GM10266 (cell line): ENCODE measurements around the gene POLD2.

ENCODE experiments used
- DNase-seq: peaks from one replicate; pipeline ENCODE4 v3.0.0; 2012; ENCODE audit errors: extremely low spot score
- TF ChIP-seq, protein P1 (sequence below): IDR thresholded peaks from 2 replicates; pipeline ENCODE4 v1.5.1; 2012; ENCODE audit warnings: mild to moderate bottlenecking, low read depth; ENCODE audit not compliant: control insufficient read depth, insufficient read depth; ENCODE audit errors: missing control alignments

Gene POLD2

GRCh38 chr7:44116087-44116788, 7.1 kb downstream of the POLD2 start:
- TF ChIP-seq, protein P1, sequence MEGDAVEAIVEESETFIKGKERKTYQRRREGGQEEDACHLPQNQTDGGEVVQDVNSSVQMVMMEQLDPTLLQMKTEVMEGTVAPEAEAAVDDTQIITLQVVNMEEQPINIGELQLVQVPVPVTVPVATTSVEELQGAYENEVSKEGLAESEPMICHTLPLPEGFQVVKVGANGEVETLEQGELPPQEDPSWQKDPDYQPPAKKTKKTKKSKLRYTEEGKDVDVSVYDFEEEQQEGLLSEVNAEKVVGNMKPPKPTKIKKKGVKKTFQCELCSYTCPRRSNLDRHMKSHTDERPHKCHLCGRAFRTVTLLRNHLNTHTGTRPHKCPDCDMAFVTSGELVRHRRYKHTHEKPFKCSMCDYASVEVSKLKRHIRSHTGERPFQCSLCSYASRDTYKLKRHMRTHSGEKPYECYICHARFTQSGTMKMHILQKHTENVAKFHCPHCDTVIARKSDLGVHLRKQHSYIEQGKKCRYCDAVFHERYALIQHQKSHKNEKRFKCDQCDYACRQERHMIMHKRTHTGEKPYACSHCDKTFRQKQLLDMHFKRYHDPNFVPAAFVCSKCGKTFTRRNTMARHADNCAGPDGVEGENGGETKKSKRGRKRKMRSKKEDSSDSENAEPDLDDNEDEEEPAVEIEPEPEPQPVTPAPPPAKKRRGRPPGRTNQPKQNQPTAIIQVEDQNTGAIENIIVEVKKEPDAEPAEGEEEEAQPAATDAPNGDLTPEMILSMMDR, result no peak
- DNase-seq, result no peak

- TF ChIP-seq, protein P1, result no peak
- no peak for DNase-seq
Measured at GRCh38 chr7:44114586-44115310, 8.6 kb downstream of the POLD2 start.

DNA sequence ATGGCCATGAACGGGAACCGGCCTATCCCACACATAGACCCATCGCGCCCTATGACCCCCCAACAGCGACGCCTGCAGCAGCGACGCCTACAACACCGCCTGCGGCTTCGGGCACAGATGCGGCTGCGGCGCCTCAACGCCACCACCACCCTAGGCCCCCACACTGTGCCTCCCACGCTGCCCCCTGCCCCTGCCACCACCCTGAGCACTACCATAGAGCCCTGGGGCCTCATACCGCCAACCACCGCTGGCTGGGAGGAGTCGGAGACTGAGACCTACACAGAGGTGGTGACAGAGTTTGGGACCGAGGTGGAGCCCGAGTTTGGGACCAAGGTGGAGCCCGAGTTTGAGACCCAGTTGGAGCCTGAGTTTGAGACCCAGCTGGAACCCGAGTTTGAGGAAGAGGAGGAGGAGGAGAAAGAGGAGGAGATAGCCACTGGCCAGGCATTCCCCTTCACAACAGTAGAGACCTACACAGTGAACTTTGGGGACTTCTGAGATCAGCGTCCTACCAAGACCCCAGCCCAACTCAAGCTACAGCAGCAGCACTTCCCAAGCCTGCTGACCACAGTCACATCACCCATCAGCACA, 9.5 kb downstream of the POLD2 start:
- DNase-seq, result no peak
- TF ChIP-seq, protein P1, result no peak

DNA sequence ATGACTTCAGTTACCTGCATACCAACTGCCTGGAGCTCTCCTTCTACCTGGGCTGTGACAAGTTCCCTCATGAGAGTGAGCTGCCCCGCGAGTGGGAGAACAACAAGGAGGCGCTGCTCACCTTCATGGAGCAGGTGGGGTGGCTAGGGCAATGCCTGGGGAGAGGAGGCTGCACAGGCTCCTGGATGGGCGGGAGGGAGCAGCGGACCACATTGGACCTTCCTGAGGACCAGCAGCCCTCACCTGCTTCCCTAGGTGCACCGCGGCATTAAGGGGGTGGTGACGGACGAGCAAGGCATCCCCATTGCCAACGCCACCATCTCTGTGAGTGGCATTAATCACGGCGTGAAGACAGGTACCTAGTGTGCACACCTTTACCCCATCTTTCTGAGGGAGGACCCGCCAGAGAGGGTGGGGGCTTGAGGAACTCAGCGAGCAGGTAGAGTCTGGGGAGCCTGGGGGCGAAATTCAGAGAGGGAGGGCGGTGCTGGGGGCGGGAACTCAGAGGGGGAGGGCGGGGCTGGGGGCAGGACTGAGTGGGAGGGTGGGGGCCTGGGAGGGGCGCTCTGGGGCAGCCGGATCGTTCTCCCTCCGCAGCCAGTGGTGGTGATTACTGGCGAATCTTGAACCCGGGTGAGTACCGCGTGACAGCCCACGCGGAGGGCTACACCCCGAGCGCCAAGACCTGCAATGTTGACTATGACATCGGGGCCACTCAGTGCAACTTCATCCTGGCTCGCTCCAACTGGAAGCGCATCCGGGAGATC, 10.2 kb downstream of the POLD2 start:
- TF ChIP-seq, protein P1, result no peak
- DNase-seq, result no peak

GRCh38 chr7:44112231-44112996, 10.9 kb downstream of the POLD2 start:
- TF ChIP-seq, protein P1, result no peak
- no peak for DNase-seq

DNA sequence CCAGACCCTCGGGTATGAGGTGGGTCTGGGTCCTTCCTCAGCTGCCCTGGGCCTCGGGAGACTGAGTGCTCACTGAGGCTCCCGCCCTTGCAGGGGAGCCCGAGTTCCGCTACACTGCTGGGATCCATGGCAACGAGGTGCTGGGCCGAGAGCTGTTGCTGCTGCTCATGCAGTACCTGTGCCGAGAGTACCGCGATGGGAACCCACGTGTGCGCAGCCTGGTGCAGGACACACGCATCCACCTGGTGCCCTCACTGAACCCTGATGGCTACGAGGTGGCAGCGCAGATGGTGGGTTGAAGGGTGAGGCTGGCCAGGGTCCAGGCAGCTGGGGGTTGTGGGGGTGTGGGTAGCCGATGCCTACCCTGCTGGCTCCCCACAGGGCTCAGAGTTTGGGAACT, 11.6 kb downstream of the POLD2 start:
- DNase-seq, result no peak
- TF ChIP-seq, protein P1, result no peak
